WTC11 (cell line): ENCODE measurements around the gene NSD1. TPM values are rescaled to one million over a fixed set of nuclear protein-coding genes. Genes with fewer than 3 reads are reported as not detected.
A peak's percentile ranks its signal among the peaks of the same experiment; 100 is the strongest.

Experiments used
- ATAC-seq: fragments of 200-7000 bp; cut with Tn5 transposase; 2 replicates; pipeline ENCODE4 v1.10.0; 2021; ENCODE audit warnings: mild to moderate bottlenecking, moderate library complexity
- CTCF ChIA-PET: fragments of 300-600 bp; sonication (Branson Sonifier 250); formaldehyde crosslinking; loops from one replicate; lab custom pipeline; 2021; ENCODE audit warnings: antibody characterized with exemption; lab: Charles Lee
- POLR2A ChIA-PET: fragments of 350-600 bp; sonication (Branson Sonifier 250); formaldehyde crosslinking; loops from one replicate; lab custom pipeline; 2021; ENCODE audit warnings: antibody characterized with exemption; lab: Charles Lee
- DNase-seq: peaks from one replicate; pipeline ENCODE4 v3.0.0; 2021; ENCODE audit warnings: low spot score
- H3K27ac Mint-ChIP-seq: 2 replicates; pipeline ENCODE4 v1.8.0; 2021; ENCODE audit warnings: mixed read lengths
- H3K27me3 Mint-ChIP-seq: 2 replicates; pipeline ENCODE4 v1.8.0; 2021; ENCODE audit warnings: low read depth, mild to moderate bottlenecking, moderate library complexity, mixed read lengths
- H3K36me3 Mint-ChIP-seq: 2 replicates; pipeline ENCODE4 v1.8.0; 2021; ENCODE audit warnings: mixed read lengths
- H3K4me1 Mint-ChIP-seq: 2 replicates; pipeline ENCODE4 v1.8.0; 2022; ENCODE audit warnings: mixed read lengths
- H3K4me3 Mint-ChIP-seq: 2 replicates; pipeline ENCODE4 v1.8.0; 2021; ENCODE audit warnings: mild to moderate bottlenecking, moderate library complexity, mixed read lengths
- H3K9me3 Mint-ChIP-seq: 2 replicates; pipeline ENCODE4 v1.8.0; 2021; ENCODE audit warnings: mixed read lengths
- AFF4 ChIP-seq: sonication (generic); formaldehyde crosslinking; IDR thresholded peaks from 2 replicates; pipeline ENCODE4 v1.8.1; 2023; ENCODE audit warnings: mild to moderate bottlenecking, missing genetic modification reagents, borderline replicate concordance
- ATF1 ChIP-seq: sonication (generic); formaldehyde crosslinking; IDR thresholded peaks from 2 replicates; pipeline ENCODE4 v1.8.1; 2023; ENCODE audit warnings: mild to moderate bottlenecking, moderate library complexity, missing genetic modification reagents
- CREB1 ChIP-seq: sonication (generic); formaldehyde crosslinking; IDR thresholded peaks from 2 replicates; pipeline ENCODE4 v1.8.0; 2023; ENCODE audit warnings: mild to moderate bottlenecking, missing genetic modification reagents
- E2F1 ChIP-seq: sonication (generic); formaldehyde crosslinking; IDR thresholded peaks from 2 replicates; pipeline ENCODE4 v1.8.0; 2022; ENCODE audit warnings: mild to moderate bottlenecking, missing genetic modification reagents
- EMX1 ChIP-seq: fragments of 250-450 bp; sonication (Bioruptor Pico); IDR thresholded peaks from 2 replicates; pipeline ENCODE4 v1.8.0; 2021; ENCODE audit warnings: mild to moderate bottlenecking
- ESRRA ChIP-seq: sonication (generic); formaldehyde crosslinking; IDR thresholded peaks from 2 replicates; pipeline ENCODE4 v1.8.1; 2022; ENCODE audit warnings: mild to moderate bottlenecking, missing genetic modification reagents, borderline replicate concordance
- ETV6 ChIP-seq: sonication (generic); formaldehyde crosslinking; IDR thresholded peaks from 2 replicates; pipeline ENCODE4 v1.8.1; 2022; ENCODE audit warnings: mild to moderate bottlenecking, missing genetic modification reagents
- FOXJ3 ChIP-seq: sonication (generic); formaldehyde crosslinking; IDR thresholded peaks from 2 replicates; pipeline ENCODE4 v1.9.0; 2021; ENCODE audit warnings: missing genetic modification reagents, mild to moderate bottlenecking, borderline replicate concordance
- FOXK1 ChIP-seq: sonication (generic); formaldehyde crosslinking; IDR thresholded peaks from 2 replicates; pipeline ENCODE4 v1.8.0; 2022; ENCODE audit warnings: mild to moderate bottlenecking, moderate library complexity, missing genetic modification reagents
- HMGA2 ChIP-seq: fragments of 250-450 bp; sonication (Bioruptor Pico); IDR thresholded peaks from 2 replicates; pipeline ENCODE4 v1.4.0; 2021; ENCODE audit warnings: mild to moderate bottlenecking, moderate library complexity
- MAX ChIP-seq: sonication (generic); formaldehyde crosslinking; IDR thresholded peaks from 2 replicates; pipeline ENCODE4 v1.8.0; 2022; ENCODE audit warnings: mild to moderate bottlenecking, missing genetic modification reagents
- MYBL2 ChIP-seq: sonication (generic); formaldehyde crosslinking; IDR thresholded peaks from 2 replicates; pipeline ENCODE4 v1.8.1; 2023; ENCODE audit warnings: mild to moderate bottlenecking, moderate library complexity, missing genetic modification reagents
- NFYB ChIP-seq: sonication (generic); formaldehyde crosslinking; conservative IDR thresholded peaks from 2 replicates; pipeline ENCODE4 v1.8.0; 2022; ENCODE audit warnings: low read depth, missing genetic modification reagents
- NR1H2 ChIP-seq: sonication (generic); formaldehyde crosslinking; IDR thresholded peaks from 2 replicates; pipeline ENCODE4 v1.9.0; 2021; ENCODE audit warnings: mild to moderate bottlenecking, moderate library complexity, missing genetic modification reagents
- NR3C1 ChIP-seq: sonication (generic); formaldehyde crosslinking; conservative IDR thresholded peaks from 2 replicates; pipeline ENCODE4 v1.8.1; 2023; ENCODE audit warnings: low read depth, mild to moderate bottlenecking, missing genetic modification reagents
- PRDM15 ChIP-seq: sonication (generic); formaldehyde crosslinking; IDR thresholded peaks from 2 replicates; pipeline ENCODE4 v1.8.0; 2022; ENCODE audit warnings: missing genetic modification reagents
- PREB ChIP-seq: sonication (generic); formaldehyde crosslinking; IDR thresholded peaks from 2 replicates; pipeline ENCODE4 v1.8.1; 2022; ENCODE audit warnings: mild to moderate bottlenecking, missing genetic modification reagents, moderate library complexity, borderline replicate concordance
- PRRX2 ChIP-seq: fragments of 250-450 bp; sonication (Bioruptor Pico); IDR thresholded peaks from 2 replicates; pipeline ENCODE4 v1.8.0; 2021; ENCODE audit warnings: mild to moderate bottlenecking
- SOX15 ChIP-seq: fragments of 250-450 bp; sonication (Bioruptor Pico); IDR thresholded peaks from 2 replicates; pipeline ENCODE4 v1.9.0; 2021; ENCODE audit warnings: mild to moderate bottlenecking
- TP53 ChIP-seq: sonication (generic); formaldehyde crosslinking; IDR thresholded peaks from 2 replicates; pipeline ENCODE4 v1.8.1; 2023; ENCODE audit warnings: mild to moderate bottlenecking, missing genetic modification reagents
- ZBTB21 ChIP-seq: sonication (generic); formaldehyde crosslinking; IDR thresholded peaks from 2 replicates; pipeline ENCODE4 v1.8.1; 2023; ENCODE audit warnings: mild to moderate bottlenecking, missing genetic modification reagents, borderline replicate concordance
- ZNF219 ChIP-seq: sonication (generic); formaldehyde crosslinking; IDR thresholded peaks from 2 replicates; pipeline ENCODE4 v1.8.0; 2023; ENCODE audit warnings: missing genetic modification reagents, mild to moderate bottlenecking, borderline replicate concordance
- ZNF232 ChIP-seq: sonication (generic); formaldehyde crosslinking; IDR thresholded peaks from 2 replicates; pipeline ENCODE4 v1.8.0; 2022; ENCODE audit warnings: mild to moderate bottlenecking, missing genetic modification reagents
- ZNF317 ChIP-seq: sonication (generic); formaldehyde crosslinking; IDR thresholded peaks from 2 replicates; pipeline ENCODE4 v1.8.1; 2023; ENCODE audit warnings: low read depth, mild to moderate bottlenecking, moderate library complexity, missing genetic modification reagents, borderline replicate concordance
- ZNF423 ChIP-seq: fragments of 250-450 bp; sonication (Bioruptor Pico); IDR thresholded peaks from 2 replicates; pipeline ENCODE4 v2.1.2; 2022; ENCODE audit warnings: mild to moderate bottlenecking, moderate library complexity
- total RNA-seq: library from RNA; stranded (reverse); gene quantifications from 3 replicates; pipeline ENCODE4 v1.2.3, GENCODE V29; 2021

Gene NSD1
- total RNA-seq, 1 experiment from 2014 or later, result 148 TPM

GRCh38 chr5:177186645-177187044, 53.1 kb downstream of the NSD1 start:
- ChIA-PET POLR2A (no interaction called here), CTCF (no interaction called here)
- Mint-ChIP-seq H3K27me3 (no peaks in the 10 kb centered on the region), H3K27ac (peak overlapping the region; percentile 38; the same call in 1 of the 2 replicates), H3K9me3 (no peaks in the 10 kb centered on the region), H3K36me3 (peaks cover 6% of the 10 kb centered on the region), H3K4me3 (no peak overlapping the region), H3K4me1 (peaks cover 14% of the 10 kb centered on the region)
- no peak for TF ChIP-seq SOX15
- no peak for TF ChIP-seq ZBTB21
- no peak for TF ChIP-seq PRRX2 (CRISPR knock-in tag)
- no peak for TF ChIP-seq MAX (CRISPR knock-in tag)
- no peak for TF ChIP-seq ZNF232 (CRISPR knock-in tag)
- TF ChIP-seq ETV6, result no peak
- no peak for ATAC-seq
- no peak for DNase-seq

GRCh38 chr5:177188775-177189174, 55.2 kb downstream of the NSD1 start:
- TF ChIP-seq FOXK1 (CRISPR knock-in tag) (no peak), NR1H2 (no peak), ZNF232 (CRISPR knock-in tag) (no peak), E2F1 (CRISPR knock-in tag) (no peak)
- no peak for DNase-seq
- ATAC-seq, result no peak
- Mint-ChIP-seq H3K9me3 (no peaks in the 10 kb centered on the region), H3K4me1 (peaks cover 12% of the 10 kb centered on the region), H3K36me3 (peaks cover 20% of the 10 kb centered on the region), H3K27ac (peak overlapping the region; percentile 65; the same call in 1 of the 2 replicates), H3K4me3 (no peak overlapping the region), H3K27me3 (no peaks in the 10 kb centered on the region)
- CTCF ChIA-PET, result interaction anchor here (0.6 kb wide), 2 partner anchors 101 to 121 kb away, joined by 3 read pairs; no protein-coding TSS in a partner anchor
- POLR2A ChIA-PET, result no interaction called here

- Mint-ChIP-seq H3K27ac (peak overlapping the region; percentile 65; the same call in 1 of the 2 replicates), H3K4me1 (peaks cover 7% of the 10 kb centered on the region), H3K36me3 (peaks cover 24% of the 10 kb centered on the region), H3K9me3 (no peaks in the 10 kb centered on the region), H3K27me3 (no peaks in the 10 kb centered on the region), H3K4me3 (no peak overlapping the region)
- ChIA-PET POLR2A (no interaction called here), CTCF (interaction anchor here (0.6 kb wide), 1 partner anchor 120 kb away, joined by 3 read pairs; no protein-coding TSS in a partner anchor)
- ATAC-seq (no peak), DNase-seq (no peak)
- no peak for TF ChIP-seq ZBTB21
- no peak for TF ChIP-seq CREB1 (CRISPR knock-in tag)
- no peak for TF ChIP-seq AFF4 (CRISPR knock-in tag)
- no peak for TF ChIP-seq PREB (CRISPR knock-in tag)
- TF ChIP-seq EMX1 (CRISPR knock-in tag), result no peak
- no peak for TF ChIP-seq ATF1 (CRISPR knock-in tag)
- TF ChIP-seq TP53 (CRISPR knock-in tag), result no peak
- no peak for TF ChIP-seq FOXJ3 (CRISPR knock-in tag)
- no peak for TF ChIP-seq ESRRA (CRISPR knock-in tag)
- no peak for TF ChIP-seq ZNF219
- no peak for TF ChIP-seq MYBL2 (CRISPR knock-in tag)
- TF ChIP-seq NR3C1 (CRISPR knock-in tag), result no peak
- TF ChIP-seq NFYB (CRISPR knock-in tag), result no peak
- no peak for TF ChIP-seq ZNF317 (CRISPR knock-in tag)
- TF ChIP-seq ZNF423 (CRISPR knock-in tag), result no peak
- TF ChIP-seq PRDM15 (CRISPR knock-in tag), result no peak
- no peak for TF ChIP-seq HMGA2 (CRISPR knock-in tag)
These were observed 55.8 kb downstream of the NSD1 start for GRCh38 chr5:177189416-177189815.
